Embryonic facial prominence (tissue), 1 donor: ENCODE measurements around the gene PLAU.
"Not testable (repeated sequence)": the region's sequence is repeated elsewhere in the genome, so short reads cannot be mapped to it uniquely, and the experiment has no call there.

Source experiments
- DNase-seq: peaks from one replicate; pipeline ENCODE4 v3.0.0-alpha.2; 2016; ENCODE audit errors: extremely low spot score

The PLAU gene

DNA sequence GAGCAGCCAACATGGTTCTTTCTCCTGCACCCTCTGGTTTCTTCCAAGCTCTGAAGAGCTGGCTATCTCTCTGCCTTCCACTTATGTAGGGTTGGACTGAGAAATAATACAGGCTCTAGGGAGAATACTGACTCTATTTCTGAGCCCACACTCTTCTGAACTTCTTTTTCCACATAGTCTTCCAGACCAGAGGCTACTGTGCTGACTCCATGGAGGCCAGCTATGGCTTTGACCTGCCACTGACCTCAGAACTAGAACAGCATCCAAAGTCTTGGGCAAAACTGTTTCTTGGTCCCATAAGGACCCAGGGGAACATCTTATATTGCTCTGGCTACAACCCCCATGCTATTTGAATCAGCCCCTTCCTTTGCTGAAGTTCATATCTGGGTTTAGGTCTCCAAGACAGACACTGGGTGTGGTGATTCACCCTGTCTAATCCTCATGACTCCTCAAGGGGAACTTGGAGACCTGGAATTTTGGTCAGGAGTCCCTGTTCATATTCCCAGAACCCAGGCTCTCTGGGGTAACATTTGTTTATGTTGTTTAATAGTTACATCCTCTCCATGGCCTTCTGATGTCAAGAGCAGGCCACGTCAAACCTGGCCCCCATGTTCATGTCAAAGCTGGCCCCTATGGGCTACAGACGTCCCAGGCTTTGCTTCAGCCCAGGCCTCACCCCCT lies 12.1 kb upstream of the PLAU start:
- DNase-seq = no peak

GRCh38 chr10:73899423-73899822 lies 11.5 kb upstream of the PLAU start:
- DNase-seq = no peak

DNA sequence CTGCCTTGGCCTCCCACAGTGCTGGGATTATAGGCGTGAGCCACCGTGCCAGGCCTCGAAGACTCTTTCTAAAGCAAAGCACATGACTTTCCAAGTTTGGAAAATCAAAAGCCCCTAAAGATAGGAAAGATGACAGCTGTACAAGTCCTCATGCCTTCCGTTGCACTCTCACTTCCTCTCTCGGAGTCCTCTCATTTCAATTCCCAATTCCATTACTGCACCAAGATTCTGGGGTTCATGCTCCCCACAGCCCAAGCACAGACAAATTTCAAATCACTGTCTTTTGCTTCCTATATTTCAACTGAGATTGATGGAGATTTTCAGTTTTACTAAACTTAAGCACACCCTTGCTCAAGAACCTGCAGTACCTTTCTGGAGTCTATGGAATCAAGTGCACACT lies 10.9 kb upstream of the PLAU start:
- DNase-seq = no peak

DNA sequence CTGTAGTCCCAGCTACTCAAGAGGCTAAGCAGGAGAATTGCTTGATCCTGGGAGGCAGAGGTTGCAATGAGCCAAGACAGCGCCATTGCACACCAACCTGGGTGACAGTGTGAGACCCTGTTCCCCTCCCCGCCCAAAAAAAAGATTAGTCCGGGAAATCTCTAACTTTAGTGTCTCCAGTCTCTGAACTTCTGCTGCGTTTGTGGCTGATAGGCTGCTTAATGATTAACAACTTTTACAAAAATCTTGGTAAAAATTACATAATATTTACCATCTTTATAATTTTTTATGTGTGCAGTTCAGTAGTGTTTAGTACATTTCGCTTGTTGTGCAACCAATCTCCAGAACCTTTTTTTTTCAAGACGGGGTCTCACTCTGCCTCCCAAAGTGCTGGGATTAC lies 9.7 kb upstream of the PLAU start:
- DNase-seq = no peak

GRCh38 chr10:73902351-73902750 lies 8.6 kb upstream of the PLAU start:
- no peak for DNase-seq

- no peak for DNase-seq
Observed at GRCh38 chr10:73905256-73906020, 5.5 kb upstream of the PLAU start.

DNA sequence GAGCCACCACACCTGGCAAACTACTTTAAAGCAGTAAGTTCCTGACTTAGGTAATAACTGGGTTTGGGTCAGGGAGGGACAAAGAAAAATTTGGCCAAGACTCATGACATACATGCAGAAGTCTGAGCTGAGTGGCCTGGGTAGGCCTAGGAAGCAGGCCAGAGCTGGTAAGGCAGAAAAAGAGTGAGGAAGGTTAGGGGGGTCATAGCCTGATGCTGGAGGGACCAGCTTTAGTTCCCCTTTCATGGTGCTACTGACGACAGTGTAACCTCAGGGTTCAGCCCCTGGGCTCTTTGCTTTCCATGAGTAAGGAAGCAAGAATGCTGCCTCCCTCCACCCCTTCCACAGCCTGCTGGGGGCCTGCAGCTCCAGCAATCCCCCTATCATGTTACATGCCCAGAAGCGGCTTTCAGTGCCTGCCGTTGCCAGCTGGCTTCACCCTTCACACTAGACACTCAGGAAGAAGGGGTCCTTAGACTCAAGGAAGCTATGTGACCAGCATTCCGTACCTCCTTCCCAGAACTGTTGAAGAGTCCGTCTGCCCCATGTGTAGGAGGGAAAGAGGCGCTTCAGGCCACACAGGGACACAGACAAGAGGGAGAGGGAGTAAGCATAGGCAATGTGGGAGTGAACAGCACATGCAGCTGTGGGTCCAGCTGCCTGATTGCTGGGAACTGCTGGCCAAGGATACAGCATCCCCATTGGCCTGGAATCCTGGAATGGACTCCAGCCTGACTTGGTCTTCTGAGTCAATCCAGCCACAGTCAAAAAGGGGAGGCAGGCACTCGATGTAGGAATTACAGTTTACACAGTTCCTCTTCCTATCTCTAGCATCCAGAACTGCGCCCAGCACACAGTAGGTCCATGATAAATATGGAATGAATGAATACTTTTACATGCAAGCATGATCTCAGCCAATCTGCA lies 4.1 kb upstream of the PLAU start:
- DNase-seq = peak; percentile 78

GRCh38 chr10:73907841-73908517 lies 3.0 kb upstream of the PLAU start:
- no peak for DNase-seq

GRCh38 chr10:73908853-73909539 lies 1.9 kb upstream of the PLAU start:
- DNase-seq = no peak

GRCh38 chr10:73909540-73910115 lies 1.3 kb upstream of the PLAU start:
- DNase-seq = no peak

- no peak for DNase-seq
Observed at GRCh38 chr10:73910401-73910763, 550 bp upstream of the PLAU start.

DNA sequence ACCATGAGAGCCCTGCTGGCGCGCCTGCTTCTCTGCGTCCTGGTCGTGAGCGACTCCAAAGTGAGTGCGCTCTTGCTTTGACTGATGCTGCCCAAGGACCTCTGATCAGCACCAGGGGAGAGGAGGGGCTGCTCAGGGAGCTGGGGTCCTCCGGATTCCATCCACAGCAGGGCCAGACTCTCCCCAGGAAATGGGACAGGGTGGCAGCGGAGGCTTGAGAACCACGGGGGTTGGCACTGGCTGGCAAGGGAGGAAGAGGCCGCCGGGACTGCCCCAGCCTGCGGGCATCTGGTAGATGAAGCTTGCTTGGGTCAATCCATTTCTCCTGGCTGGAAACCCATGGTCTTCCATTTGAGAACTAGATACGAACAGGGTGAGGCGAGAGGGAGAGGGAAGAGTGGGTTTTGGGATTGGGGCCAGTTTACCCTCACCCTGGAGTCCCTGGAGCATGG lies 647 bp downstream of the PLAU start:
- no peak for DNase-seq

- no peak for DNase-seq
Observed at GRCh38 chr10:73914036-73914435, 3.1 kb downstream of the PLAU start.

DNA sequence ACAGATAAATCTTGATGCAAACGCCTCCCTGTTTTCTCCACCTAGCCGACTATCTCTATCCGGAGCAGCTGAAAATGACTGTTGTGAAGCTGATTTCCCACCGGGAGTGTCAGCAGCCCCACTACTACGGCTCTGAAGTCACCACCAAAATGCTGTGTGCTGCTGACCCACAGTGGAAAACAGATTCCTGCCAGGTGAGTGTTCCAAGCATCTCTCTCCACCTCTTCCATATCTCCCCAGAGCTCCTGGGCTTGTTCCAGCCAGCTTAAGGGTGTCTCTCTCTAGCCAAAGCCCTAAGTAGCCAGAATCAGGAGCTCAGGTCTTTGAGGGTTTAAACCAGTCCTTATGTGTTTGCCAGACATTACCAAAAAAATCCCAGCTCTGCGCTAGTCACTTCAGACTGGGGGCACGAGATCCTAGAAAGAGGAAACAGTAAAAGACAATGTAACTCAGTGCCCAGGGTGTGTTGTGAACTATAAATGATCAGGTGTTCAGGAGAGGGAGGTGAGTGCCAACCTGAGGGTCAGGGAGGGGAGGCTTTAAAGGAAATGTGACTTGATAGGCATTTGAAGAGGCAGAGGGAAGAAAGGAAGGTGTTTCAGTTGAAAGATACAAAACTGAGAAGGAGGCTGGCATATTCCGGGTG lies 4.4 kb downstream of the PLAU start:
- DNase-seq = no peak

DNA sequence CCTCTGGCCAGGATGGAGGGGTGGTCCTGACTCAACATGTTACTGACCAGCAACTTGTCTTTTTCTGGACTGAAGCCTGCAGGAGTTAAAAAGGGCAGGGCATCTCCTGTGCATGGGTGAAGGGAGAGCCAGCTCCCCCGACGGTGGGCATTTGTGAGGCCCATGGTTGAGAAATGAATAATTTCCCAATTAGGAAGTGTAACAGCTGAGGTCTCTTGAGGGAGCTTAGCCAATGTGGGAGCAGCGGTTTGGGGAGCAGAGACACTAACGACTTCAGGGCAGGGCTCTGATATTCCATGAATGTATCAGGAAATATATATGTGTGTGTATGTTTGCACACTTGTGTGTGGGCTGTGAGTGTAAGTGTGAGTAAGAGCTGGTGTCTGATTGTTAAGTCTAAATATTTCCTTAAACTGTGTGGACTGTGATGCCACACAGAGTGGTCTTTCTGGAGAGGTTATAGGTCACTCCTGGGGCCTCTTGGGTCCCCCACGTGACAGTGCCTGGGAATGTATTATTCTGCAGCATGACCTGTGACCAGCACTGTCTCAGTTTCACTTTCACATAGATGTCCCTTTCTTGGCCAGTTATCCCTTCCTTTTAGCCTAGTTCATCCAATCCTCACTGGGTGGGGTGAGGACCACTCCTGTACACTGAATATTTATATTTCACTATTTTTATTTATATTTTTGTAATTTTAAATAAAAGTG lies 6.0 kb downstream of the PLAU start:
- DNase-seq = no peak

- DNase-seq = no peak
Observed at GRCh38 chr10:73917566-73918305, 6.8 kb downstream of the PLAU start.

GRCh38 chr10:73919481-73919880 lies 8.5 kb downstream of the PLAU start:
- not testable (repeated sequence) for DNase-seq

- no peak for DNase-seq
Observed at GRCh38 chr10:73920089-73920488, 9.2 kb downstream of the PLAU start.
